Osteocyte (in vitro differentiated cells): ENCODE results near the gene FAM114A2. TPM values are rescaled to one million over a fixed set of nuclear protein-coding genes. Genes with fewer than 3 reads are reported as not detected.

Experiments
- DNase-seq: peaks from one replicate; pipeline ENCODE4 v3.0.0; 2021; ENCODE audit warnings: mixed read lengths; ENCODE audit not compliant: unreplicated experiment; ENCODE audit errors: extremely low spot score
- H3K27ac Mint-ChIP-seq: one replicate; pipeline ENCODE4 v1.8.0; 2021; ENCODE audit warnings: mild to moderate bottlenecking, mixed read lengths; ENCODE audit not compliant: unreplicated experiment
- H3K27me3 Mint-ChIP-seq: one replicate; pipeline ENCODE4 v1.8.0; 2021; ENCODE audit warnings: mixed read lengths; ENCODE audit not compliant: unreplicated experiment
- H3K36me3 Mint-ChIP-seq: one replicate; pipeline ENCODE4 v1.8.0; 2021; ENCODE audit warnings: mixed read lengths; ENCODE audit not compliant: unreplicated experiment
- H3K4me1 Mint-ChIP-seq: one replicate; pipeline ENCODE4 v1.8.0; 2021; ENCODE audit warnings: mixed read lengths; ENCODE audit not compliant: unreplicated experiment
- H3K4me3 Mint-ChIP-seq: one replicate; pipeline ENCODE4 v1.8.0; 2021; ENCODE audit warnings: mild to moderate bottlenecking, moderate library complexity, mixed read lengths; ENCODE audit not compliant: unreplicated experiment
- H3K9me3 Mint-ChIP-seq: one replicate; pipeline ENCODE4 v1.8.0; 2021; ENCODE audit warnings: mixed read lengths; ENCODE audit not compliant: unreplicated experiment
- total RNA-seq: library from RNA; stranded (reverse); gene quantifications from 2 replicates; pipeline ENCODE4 v1.2.1, GENCODE V29; 2021
- TF ChIP-seq, protein P1 (sequence below): fragments of 200-600 bp; sonication (generic); IDR thresholded peaks from 2 replicates; pipeline ENCODE4 v1.5.0; 2021; ENCODE audit warnings: antibody characterized with exemption, mild to moderate bottlenecking, moderate library complexity

The FAM114A2 gene
- total RNA-seq, 1 donor from 2014 or later = 31.0 TPM

DNA sequence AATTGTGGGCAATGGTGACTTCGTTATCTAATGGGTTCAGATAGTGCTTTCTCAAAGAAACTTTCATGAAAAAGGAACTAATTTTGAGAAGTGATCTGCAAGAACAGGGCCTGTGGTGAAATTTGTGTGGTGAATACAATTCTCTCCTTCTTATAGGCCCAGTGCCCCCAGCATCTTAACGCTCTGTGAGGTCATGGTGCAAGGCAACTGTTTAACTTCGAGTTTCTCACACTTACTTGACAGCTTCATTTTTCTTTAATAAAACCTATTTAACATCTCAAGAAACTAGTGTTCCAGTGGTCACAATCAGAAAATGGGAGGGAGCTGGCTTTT is 69.2 kb downstream of the FAM114A2 start:
- H3K4me1 Mint-ChIP-seq = peaks cover 5% of the 10 kb centered on the region
- H3K9me3 Mint-ChIP-seq = no peaks in the 10 kb centered on the region
- H3K4me3 Mint-ChIP-seq = no peak overlapping the region
- H3K36me3 Mint-ChIP-seq = no peaks in the 10 kb centered on the region
- TF ChIP-seq, protein P1, sequence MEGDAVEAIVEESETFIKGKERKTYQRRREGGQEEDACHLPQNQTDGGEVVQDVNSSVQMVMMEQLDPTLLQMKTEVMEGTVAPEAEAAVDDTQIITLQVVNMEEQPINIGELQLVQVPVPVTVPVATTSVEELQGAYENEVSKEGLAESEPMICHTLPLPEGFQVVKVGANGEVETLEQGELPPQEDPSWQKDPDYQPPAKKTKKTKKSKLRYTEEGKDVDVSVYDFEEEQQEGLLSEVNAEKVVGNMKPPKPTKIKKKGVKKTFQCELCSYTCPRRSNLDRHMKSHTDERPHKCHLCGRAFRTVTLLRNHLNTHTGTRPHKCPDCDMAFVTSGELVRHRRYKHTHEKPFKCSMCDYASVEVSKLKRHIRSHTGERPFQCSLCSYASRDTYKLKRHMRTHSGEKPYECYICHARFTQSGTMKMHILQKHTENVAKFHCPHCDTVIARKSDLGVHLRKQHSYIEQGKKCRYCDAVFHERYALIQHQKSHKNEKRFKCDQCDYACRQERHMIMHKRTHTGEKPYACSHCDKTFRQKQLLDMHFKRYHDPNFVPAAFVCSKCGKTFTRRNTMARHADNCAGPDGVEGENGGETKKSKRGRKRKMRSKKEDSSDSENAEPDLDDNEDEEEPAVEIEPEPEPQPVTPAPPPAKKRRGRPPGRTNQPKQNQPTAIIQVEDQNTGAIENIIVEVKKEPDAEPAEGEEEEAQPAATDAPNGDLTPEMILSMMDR = no peak
- no peaks in the 10 kb centered on the region for H3K27me3 Mint-ChIP-seq
- H3K27ac Mint-ChIP-seq = no peak overlapping the region
- DNase-seq = no peak

DNA sequence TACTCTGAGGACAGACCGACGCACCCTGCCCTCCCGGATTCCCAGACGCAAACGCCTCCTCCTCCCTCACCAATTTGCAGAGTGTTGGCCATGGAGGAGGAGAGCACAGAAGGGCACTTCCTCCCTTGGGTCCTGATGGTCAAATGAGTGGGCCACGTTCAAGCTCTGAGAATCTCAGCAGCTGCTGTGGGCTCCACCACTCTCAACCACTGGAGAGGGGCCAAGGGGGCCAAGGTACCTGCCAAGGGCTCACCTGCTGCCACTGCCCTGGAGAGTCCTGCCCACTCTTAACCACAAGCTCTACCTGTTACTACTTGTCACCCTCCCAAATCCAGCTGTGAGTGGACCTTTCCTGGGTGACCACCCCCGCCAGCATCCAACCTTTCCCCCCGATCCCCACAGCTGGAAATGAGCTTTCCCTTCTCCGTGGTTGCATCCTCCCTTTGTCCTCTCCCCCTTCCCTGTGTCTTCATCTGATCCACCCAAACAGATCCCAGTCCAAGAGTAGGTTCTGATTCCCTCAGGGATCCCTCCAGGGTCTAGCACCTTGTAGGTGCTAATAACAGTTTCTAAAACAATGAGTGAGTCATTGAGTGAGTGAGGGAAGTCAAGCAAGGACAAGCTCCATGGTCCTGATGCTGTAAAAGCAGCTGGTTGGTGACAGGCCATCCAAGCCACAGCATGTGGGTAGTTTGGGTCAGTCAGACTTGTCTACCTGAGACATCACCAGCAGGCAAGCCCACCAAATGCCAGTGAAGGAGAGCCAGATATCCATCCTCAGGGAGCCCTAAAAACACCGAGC is 69.7 kb downstream of the FAM114A2 start:
- DNase-seq = no peak
- H3K4me3 Mint-ChIP-seq = no peak overlapping the region
- no peaks in the 10 kb centered on the region for H3K36me3 Mint-ChIP-seq
- TF ChIP-seq, protein P1 = no peak
- peaks cover 6% of the 10 kb centered on the region for H3K4me1 Mint-ChIP-seq
- no peaks in the 10 kb centered on the region for H3K9me3 Mint-ChIP-seq
- no peak overlapping the region for H3K27ac Mint-ChIP-seq
- no peaks in the 10 kb centered on the region for H3K27me3 Mint-ChIP-seq

DNA sequence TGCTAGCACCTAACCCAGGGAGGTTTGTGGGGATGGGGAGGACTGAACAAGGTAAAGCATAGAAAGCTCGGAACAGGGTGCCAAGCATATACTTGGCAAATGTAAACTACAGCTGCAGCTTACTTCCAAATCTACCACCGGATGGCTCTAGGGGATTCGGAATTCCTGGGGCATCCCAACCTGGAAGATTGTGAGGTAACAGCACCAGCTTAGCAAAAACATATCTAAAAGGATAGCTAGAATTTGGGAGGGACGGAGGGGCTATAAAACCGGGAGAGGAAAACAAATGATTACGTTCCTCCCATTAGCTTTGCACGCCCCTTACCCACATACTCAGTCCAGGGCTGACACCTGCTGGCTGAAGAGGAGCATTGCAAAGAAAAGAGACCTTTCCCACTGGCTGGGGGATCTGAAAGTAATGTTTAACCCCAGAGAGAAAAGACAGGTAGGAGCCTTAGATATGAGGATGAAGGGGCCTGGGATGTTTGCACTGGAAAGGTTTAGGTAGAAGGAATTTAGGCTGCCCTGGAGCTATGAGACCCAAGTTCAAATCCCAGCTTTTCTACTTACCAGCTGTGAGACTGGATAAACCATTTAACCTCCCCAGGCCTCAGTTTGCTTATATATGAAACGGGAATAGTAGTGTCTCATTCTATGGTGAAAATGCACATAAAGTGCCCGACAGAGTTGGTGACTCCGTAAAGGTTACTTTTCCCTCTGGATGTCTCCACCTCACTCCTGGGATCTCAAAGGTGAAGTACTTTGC is 73.6 kb downstream of the FAM114A2 start:
- no peaks in the 10 kb centered on the region for H3K27me3 Mint-ChIP-seq

DNA sequence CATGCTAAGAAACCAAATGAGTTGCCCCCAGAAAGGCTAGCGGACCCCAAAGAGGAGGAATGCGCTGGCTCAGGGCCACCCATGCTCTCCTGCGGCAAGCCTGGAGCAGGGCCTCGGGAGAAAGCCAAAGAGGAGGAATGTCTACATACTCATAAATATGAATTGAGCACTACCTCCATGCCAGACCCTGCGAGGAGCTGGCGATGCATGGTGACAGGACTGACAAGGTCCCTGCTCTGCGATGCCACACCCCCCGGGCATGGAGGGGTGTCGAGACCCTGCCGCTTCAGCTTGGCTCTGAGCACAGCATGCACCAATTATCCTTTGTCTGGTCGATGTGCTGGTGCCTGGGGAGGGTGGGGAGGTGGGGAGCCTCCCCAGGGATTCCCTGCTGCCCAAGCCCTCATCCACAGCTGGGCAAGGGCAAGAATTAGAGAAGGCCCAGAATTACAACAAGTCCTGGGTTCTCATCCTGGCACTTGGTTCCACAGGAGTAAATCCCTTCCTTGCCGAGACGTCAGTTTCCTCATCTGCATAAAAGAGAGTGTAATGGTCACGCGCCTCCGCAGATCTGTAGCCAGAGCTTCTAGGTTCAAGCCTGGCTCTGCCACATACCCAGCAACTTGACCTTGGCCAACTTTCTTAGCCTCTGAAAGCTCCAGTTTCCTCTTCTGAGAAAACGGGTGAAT is 74.4 kb downstream of the FAM114A2 start:
- H3K4me1 Mint-ChIP-seq = peaks cover 37% of the 10 kb centered on the region
- DNase-seq = no peak
- no peaks in the 10 kb centered on the region for H3K36me3 Mint-ChIP-seq
- TF ChIP-seq, protein P1 = no peak
- no peak overlapping the region for H3K27ac Mint-ChIP-seq
- peak overlapping the region; percentile 55 for H3K4me3 Mint-ChIP-seq
- no peaks in the 10 kb centered on the region for H3K27me3 Mint-ChIP-seq
- H3K9me3 Mint-ChIP-seq = no peaks in the 10 kb centered on the region

More for the DNA sequence above, 73.6 kb downstream of the FAM114A2 start:
- peaks cover 29% of the 10 kb centered on the region for H3K4me1 Mint-ChIP-seq
- peak overlapping the region; percentile 55 for H3K4me3 Mint-ChIP-seq
- H3K9me3 Mint-ChIP-seq = no peaks in the 10 kb centered on the region
- H3K27ac Mint-ChIP-seq = peak overlapping the region; percentile 54
- TF ChIP-seq, protein P1 = peak; percentile 95
- DNase-seq = no peak
- H3K36me3 Mint-ChIP-seq = no peaks in the 10 kb centered on the region
